ENCODE data around the gene DDA1.

Gene DDA1

DNA sequence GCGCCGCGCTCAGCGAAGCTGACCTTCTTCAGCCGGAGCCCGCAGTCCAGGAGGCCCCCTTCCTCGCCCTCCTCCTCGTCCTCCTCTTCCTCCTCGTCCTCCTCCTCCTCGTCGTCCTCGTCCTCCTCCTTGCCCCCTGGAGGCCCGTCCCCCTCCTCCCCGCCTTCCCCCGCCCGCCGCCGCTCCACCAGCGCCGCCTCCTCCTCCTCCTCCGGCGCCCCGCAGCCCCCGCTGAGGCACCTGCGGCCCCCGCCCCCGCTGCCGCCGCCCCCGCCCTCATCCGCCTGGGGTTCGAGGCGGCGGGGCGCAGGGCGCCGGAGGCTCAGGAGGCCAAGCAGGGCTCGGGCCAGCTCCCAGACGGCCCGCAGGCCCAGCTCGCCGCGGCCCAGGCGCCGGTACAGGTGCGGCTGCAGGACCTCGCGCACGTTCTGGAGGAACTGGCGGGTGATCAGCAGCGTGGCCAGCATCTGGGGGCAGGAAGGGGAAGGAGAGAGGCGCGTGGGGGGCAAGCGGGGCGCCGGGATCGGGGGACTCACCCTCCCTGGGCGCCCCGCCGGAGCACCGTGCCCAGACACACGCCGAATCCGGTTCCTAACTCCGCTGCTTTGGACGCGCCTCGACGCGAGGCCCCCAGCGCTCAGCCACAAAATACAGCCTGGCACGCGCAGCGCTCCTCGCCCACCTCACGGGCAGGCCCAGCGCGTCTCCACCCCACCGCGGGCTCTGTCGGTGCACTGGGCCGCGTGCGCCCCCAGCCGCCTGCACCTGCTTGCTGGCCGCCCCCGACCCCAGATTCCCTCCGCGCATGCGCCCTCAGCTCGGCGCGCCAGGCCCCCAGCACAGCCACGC is 19.4 kb downstream of the DDA1 start:
- TF ChIP-seq ZBTB7A (IDR thresholded peaks at IDR 0.05; ENCODE audit: low read depth) (no peak), EP300 (IDR thresholded peaks at IDR 0.05; ENCODE audit: borderline replicate concordance) (no peak), YY1 (IDR thresholded peaks at IDR 0.05; ENCODE audit: low read depth) (no peak), TCF12 (IDR thresholded peaks at IDR 0.05; ENCODE audit: low read depth) (no peak), NFIC (IDR thresholded peaks at IDR 0.05) (no peak), TEAD4 (IDR thresholded peaks at IDR 0.05) (no peak), CREB1 (IDR thresholded peaks at IDR 0.05; ENCODE audit: low read depth) (no peak), CEBPB (IDR thresholded peaks at IDR 0.05) (no peak), EGR1 (IDR thresholded peaks at IDR 0.05) (no peak), FOXM1 (IDR thresholded peaks at IDR 0.05; ENCODE audit: borderline replicate concordance, low read depth) (no peak), RAD21 (IDR thresholded peaks at IDR 0.05; ENCODE audit: low read depth) (no peak), TAF1 (IDR thresholded peaks at IDR 0.05; ENCODE audit: low read depth) (no peak)
- TF ChIP-seq, protein P1, sequence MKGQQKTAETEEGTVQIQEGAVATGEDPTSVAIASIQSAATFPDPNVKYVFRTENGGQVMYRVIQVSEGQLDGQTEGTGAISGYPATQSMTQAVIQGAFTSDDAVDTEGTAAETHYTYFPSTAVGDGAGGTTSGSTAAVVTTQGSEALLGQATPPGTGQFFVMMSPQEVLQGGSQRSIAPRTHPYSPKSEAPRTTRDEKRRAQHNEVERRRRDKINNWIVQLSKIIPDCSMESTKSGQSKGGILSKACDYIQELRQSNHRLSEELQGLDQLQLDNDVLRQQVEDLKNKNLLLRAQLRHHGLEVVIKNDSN (IDR thresholded peaks at IDR 0.05): no peak
- TF ChIP-seq, protein P2, sequence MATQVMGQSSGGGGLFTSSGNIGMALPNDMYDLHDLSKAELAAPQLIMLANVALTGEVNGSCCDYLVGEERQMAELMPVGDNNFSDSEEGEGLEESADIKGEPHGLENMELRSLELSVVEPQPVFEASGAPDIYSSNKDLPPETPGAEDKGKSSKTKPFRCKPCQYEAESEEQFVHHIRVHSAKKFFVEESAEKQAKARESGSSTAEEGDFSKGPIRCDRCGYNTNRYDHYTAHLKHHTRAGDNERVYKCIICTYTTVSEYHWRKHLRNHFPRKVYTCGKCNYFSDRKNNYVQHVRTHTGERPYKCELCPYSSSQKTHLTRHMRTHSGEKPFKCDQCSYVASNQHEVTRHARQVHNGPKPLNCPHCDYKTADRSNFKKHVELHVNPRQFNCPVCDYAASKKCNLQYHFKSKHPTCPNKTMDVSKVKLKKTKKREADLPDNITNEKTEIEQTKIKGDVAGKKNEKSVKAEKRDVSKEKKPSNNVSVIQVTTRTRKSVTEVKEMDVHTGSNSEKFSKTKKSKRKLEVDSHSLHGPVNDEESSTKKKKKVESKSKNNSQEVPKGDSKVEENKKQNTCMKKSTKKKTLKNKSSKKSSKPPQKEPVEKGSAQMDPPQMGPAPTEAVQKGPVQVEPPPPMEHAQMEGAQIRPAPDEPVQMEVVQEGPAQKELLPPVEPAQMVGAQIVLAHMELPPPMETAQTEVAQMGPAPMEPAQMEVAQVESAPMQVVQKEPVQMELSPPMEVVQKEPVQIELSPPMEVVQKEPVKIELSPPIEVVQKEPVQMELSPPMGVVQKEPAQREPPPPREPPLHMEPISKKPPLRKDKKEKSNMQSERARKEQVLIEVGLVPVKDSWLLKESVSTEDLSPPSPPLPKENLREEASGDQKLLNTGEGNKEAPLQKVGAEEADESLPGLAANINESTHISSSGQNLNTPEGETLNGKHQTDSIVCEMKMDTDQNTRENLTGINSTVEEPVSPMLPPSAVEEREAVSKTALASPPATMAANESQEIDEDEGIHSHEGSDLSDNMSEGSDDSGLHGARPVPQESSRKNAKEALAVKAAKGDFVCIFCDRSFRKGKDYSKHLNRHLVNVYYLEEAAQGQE (IDR thresholded peaks at IDR 0.05; ENCODE audit: low read depth): no peak
- TF ChIP-seq, protein P3, sequence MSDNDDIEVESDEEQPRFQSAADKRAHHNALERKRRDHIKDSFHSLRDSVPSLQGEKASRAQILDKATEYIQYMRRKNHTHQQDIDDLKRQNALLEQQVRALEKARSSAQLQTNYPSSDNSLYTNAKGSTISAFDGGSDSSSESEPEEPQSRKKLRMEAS (IDR thresholded peaks at IDR 0.05): no peak

DNA sequence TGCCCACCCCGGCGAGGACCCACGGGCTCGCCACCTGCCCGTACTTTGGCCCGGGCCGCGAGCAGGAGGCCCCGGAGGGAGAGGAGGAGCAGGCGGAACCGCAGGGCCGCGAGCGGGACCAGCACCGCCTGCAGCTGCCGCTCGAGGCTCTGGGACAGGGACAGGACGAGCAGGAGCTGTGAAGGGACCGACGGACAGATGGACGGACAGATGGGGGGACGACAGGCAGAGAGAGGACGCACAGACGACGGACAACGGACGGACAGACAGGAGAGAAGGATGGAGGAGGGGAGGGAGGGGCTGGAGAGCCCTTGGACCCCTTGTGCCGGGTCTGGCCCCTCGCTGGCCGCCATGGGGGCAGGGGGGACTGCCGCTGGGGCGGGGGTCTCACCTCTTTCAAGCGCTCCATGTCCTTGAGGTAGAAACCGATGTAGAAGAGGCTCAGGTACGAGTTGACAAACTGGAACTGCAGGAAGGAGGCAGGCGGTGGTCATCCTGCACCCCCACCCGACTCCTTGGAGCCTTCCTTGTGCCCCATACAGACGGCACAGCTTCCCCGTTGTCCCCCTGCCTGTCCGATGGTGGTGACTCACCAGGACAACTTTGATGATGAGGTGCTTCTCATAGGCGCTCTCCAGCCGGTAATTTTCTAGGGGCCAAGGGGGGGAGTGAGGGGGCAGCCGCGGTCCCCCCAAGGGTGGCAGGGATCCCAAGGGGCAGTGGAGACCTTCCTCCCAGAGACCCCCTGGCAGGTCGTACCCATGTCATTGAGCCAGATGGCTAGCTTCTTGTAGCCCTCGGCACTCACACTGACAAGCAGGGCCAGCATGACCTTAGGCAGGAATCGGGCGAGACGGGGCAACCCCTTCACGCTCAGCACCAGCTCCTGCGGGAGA is 20.3 kb downstream of the DDA1 start:
- TF ChIP-seq, protein P3 (IDR thresholded peaks at IDR 0.05): no peak
- TF ChIP-seq CEBPB (IDR thresholded peaks at IDR 0.05) (no peak), TAF1 (IDR thresholded peaks at IDR 0.05; ENCODE audit: low read depth) (no peak), CREB1 (IDR thresholded peaks at IDR 0.05; ENCODE audit: low read depth) (no peak), YY1 (IDR thresholded peaks at IDR 0.05; ENCODE audit: low read depth) (no peak), ZBTB7A (IDR thresholded peaks at IDR 0.05; ENCODE audit: low read depth) (no peak), EGR1 (IDR thresholded peaks at IDR 0.05) (no peak), TCF12 (IDR thresholded peaks at IDR 0.05; ENCODE audit: low read depth) (no peak), RAD21 (IDR thresholded peaks at IDR 0.05; ENCODE audit: low read depth) (no peak), NFIC (IDR thresholded peaks at IDR 0.05) (no peak), EP300 (IDR thresholded peaks at IDR 0.05; ENCODE audit: borderline replicate concordance) (no peak), FOXM1 (IDR thresholded peaks at IDR 0.05; ENCODE audit: borderline replicate concordance, low read depth) (no peak), TEAD4 (IDR thresholded peaks at IDR 0.05) (no peak)
- TF ChIP-seq, protein P1 (IDR thresholded peaks at IDR 0.05): no peak
- TF ChIP-seq, protein P2 (IDR thresholded peaks at IDR 0.05; ENCODE audit: low read depth): no peak

DNA sequence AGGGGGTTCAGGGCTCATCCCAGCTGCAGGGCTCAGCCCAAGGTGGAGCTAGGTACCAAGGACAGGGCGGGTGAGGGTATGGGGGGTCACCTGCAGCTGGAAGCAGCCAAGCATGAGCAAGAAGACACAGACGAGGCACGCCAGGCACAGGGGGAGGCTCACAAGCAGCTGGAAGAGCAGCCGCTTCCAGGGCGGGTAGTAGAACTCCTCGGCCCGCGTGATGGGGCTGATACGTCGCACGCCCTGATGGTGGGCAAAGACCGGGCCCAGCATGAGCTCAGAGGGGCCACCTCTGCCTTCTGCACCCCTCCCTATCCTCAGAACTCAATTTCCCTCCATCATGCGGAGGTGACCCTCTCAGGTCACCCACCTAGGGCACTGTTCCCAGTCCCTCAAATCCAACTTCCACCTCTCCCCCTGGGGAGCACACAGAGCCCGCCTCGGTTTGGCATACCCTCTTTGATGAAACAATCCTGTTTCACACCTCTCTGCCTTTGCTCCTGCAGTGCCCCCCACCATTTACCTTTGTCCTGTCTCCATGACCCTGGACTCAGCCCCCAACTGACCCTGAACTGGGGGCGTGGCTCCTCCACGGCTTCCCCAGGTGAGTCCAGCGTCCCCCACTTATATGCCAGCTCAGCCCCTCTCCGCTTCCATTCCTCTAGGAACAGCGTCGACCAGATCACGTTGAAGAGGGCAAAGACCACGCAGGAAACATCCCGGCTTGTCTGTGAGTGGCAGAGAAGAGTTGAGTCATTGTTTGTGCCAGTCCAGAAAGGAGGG is 21.1 kb downstream of the DDA1 start:
- TF ChIP-seq EP300 (IDR thresholded peaks at IDR 0.05; ENCODE audit: borderline replicate concordance) (no peak), RAD21 (IDR thresholded peaks at IDR 0.05; ENCODE audit: low read depth) (no peak), YY1 (IDR thresholded peaks at IDR 0.05; ENCODE audit: low read depth) (no peak), TCF12 (IDR thresholded peaks at IDR 0.05; ENCODE audit: low read depth) (no peak), FOXM1 (IDR thresholded peaks at IDR 0.05; ENCODE audit: borderline replicate concordance, low read depth) (no peak), CREB1 (IDR thresholded peaks at IDR 0.05; ENCODE audit: low read depth) (no peak), EGR1 (IDR thresholded peaks at IDR 0.05) (no peak), TEAD4 (IDR thresholded peaks at IDR 0.05) (no peak), CEBPB (IDR thresholded peaks at IDR 0.05) (no peak), TAF1 (IDR thresholded peaks at IDR 0.05; ENCODE audit: low read depth) (no peak), ZBTB7A (IDR thresholded peaks at IDR 0.05; ENCODE audit: low read depth) (no peak), NFIC (IDR thresholded peaks at IDR 0.05) (no peak)
- TF ChIP-seq, protein P3 (IDR thresholded peaks at IDR 0.05): no peak
- TF ChIP-seq, protein P2 (IDR thresholded peaks at IDR 0.05; ENCODE audit: low read depth): no peak
- TF ChIP-seq, protein P1 (IDR thresholded peaks at IDR 0.05): no peak
